Esophagus squamous epithelium (tissue), 4 donors: ENCODE results near the gene CYTL1.

Experiments
- CTCF ChIP-seq, 6 experiments: fragments of 450-650 bp in 4 of 6; fragments of 200-600 bp in 2 of 6; sonication (generic) in 2 of 6; IDR thresholded peaks; one replicate each; pipeline ENCODE4 v1.5.1; 2016 to 2019; ENCODE audit warnings: antibody characterized with exemption in 6 of 6, mild to moderate bottlenecking in 4 of 6, moderate library complexity in 4 of 6
- POLR2A ChIP-seq, 4 donors: fragments of 450-650 bp; IDR thresholded peaks; one replicate each; pipeline ENCODE4 v1.6.1; 2017; ENCODE audit warnings: antibody characterized with exemption in 4 of 4, mild to moderate bottlenecking in 4 of 4, moderate library complexity in 3 of 4

GRCh38 chr4:4989083-4989622 is 30.1 kb downstream of the CYTL1 start:
- TF ChIP-seq CTCF (IDR thresholded peaks at IDR 0.05) (no peak), POLR2A (IDR thresholded peaks at IDR 0.05) (no peak)
